GM18507 (cell line): ENCODE results near the gene LYZL6.

Experiments used
- DNase-seq: peaks from one replicate; pipeline ENCODE4 v3.0.0; 2011; ENCODE audit warnings: low read depth; ENCODE audit not compliant: insufficient read length; ENCODE audit errors: extremely low spot score
- FAIRE-seq: peaks from 2 replicates; lab custom pipeline; 2011; peaks lifted over from hg19 to GRCh38; lab: Jason Lieb, UNC

The LYZL6 gene

GRCh38 chr17:35943537-35943936 is at the start of gene LYZL6:
LYZL6 (minus strand) TSS chr17:35943713; CDS start chr17:35939356, 4,357 bp downstream.
- no peak for FAIRE-seq
- no peak for DNase-seq

GRCh38 chr17:35991075-35991474 is 47.6 kb upstream of the LYZL6 start:
- DNase-seq (no peak), FAIRE-seq (no peak)

GRCh38 chr17:35988164-35988563 is 44.7 kb upstream of the LYZL6 start:
- DNase-seq (no peak), FAIRE-seq (no peak)

GRCh38 chr17:35986643-35987042 is 43.1 kb upstream of the LYZL6 start, which contains the start of gene CCL14:
CCL14 (minus strand) TSS chr17:35986729; CDS start chr17:35986649, 80 bp downstream.
- FAIRE-seq: no peak
- DNase-seq: no peak

GRCh38 chr17:35984140-35984539 is 40.6 kb upstream of the LYZL6 start:
- FAIRE-seq (no peak), DNase-seq (no peak)

GRCh38 chr17:35982409-35983191 is 39.1 kb upstream of the LYZL6 start:
- no peak for FAIRE-seq
- DNase-seq: no peak

- FAIRE-seq (no peak), DNase-seq (no peak)
Measured at GRCh38 chr17:35981908-35982330, 38.4 kb upstream of the LYZL6 start.

GRCh38 chr17:35981246-35981645 is 37.7 kb upstream of the LYZL6 start, which contains the start of gene CCL16:
CCL16 (minus strand) TSS chr17:35981497; CDS start chr17:35981420, 77 bp downstream.
- FAIRE-seq (no peak), DNase-seq (no peak)

- FAIRE-seq (no peak), DNase-seq (no peak)
Measured at GRCh38 chr17:35978346-35978745, 34.8 kb upstream of the LYZL6 start.

GRCh38 chr17:35977509-35977908 is 34.0 kb upstream of the LYZL6 start:
- FAIRE-seq (no peak), DNase-seq (no peak)

- DNase-seq: no peak
- FAIRE-seq: no peak
Measured at GRCh38 chr17:35973333-35974260, 30.1 kb upstream of the LYZL6 start.

GRCh38 chr17:35972945-35973332 is 29.4 kb upstream of the LYZL6 start:
- FAIRE-seq: no peak
- no peak for DNase-seq

GRCh38 chr17:35972535-35972934 is 29.0 kb upstream of the LYZL6 start:
- FAIRE-seq: no peak
- DNase-seq: no peak

- no peak for DNase-seq
- no peak for FAIRE-seq
Measured at GRCh38 chr17:35972066-35972465, 28.6 kb upstream of the LYZL6 start.

- DNase-seq (peak; percentile 39), FAIRE-seq (no peak)
Measured at GRCh38 chr17:35969558-35970380, 26.3 kb upstream of the LYZL6 start.

GRCh38 chr17:35968520-35969054 is 25.1 kb upstream of the LYZL6 start:
- DNase-seq: no peak
- FAIRE-seq: no peak

- FAIRE-seq (no peak), DNase-seq (no peak)
Measured at GRCh38 chr17:35965272-35965671, 21.8 kb upstream of the LYZL6 start.

- no peak for DNase-seq
Measured at GRCh38 chr17:35963663-35964062, 20.1 kb upstream of the LYZL6 start.

GRCh38 chr17:35953720-35954119 is 10.2 kb upstream of the LYZL6 start:
- DNase-seq (no peak), FAIRE-seq (no peak)

More at GRCh38 chr17:35963663-35964062, 20.1 kb upstream of the LYZL6 start:
- FAIRE-seq: no peak
